A549 (cell line): ENCODE results near the gene PATJ. TPM values are rescaled to one million over a fixed set of nuclear protein-coding genes. Genes with fewer than 3 reads are reported as not detected.

Source experiments
- ATAC-seq, 2 experiments: fragments of 200-7000 bp in 1 of 2; fragments of >200 bp in 1 of 2; cut with Nextera tagmentation in 1 of 2; cut with Tn5 transposase in 1 of 2; 3 replicates each; pipeline versions ENCODE4 v1.8.0 to v1.9.1; 2018 to 2020; ENCODE audit warnings: mild to moderate bottlenecking in 1 of 2, moderate library complexity in 1 of 2
- CTCF ChIA-PET: fragments of 300-600 bp; sonication (Branson Sonifier 250); formaldehyde crosslinking; extraction: SDS; loops from one replicate; lab custom pipeline; 2021; ENCODE audit warnings: antibody characterized with exemption, inconsistent platforms; lab: Yijun Ruan, JAX
- POLR2A ChIA-PET: fragments of 350-600 bp; formaldehyde crosslinking; extraction: SDS; loops from one replicate; lab custom pipeline; 2021; ENCODE audit warnings: antibody characterized with exemption, inconsistent platforms; lab: Yijun Ruan, JAX
- DNase-seq, 2 experiments: peaks; one replicate each; pipeline versions ENCODE4 v3.0.0 to v3.0.0-alpha.2; 2011 to 2016; ENCODE audit warnings: low read depth in 1 of 2, low spot score in 1 of 2
- FAIRE-seq: peaks from 2 replicates; lab custom pipeline; 2011; peaks lifted over from hg19 to GRCh38; lab: Jason Lieb, UNC
- H3K27ac ChIP-seq, 2 experiments: fragments of >200 bp; sonication (Bioruptor Twin); formaldehyde crosslinking; 3 replicates each; pipeline ENCODE4 v1.5.1; 2016 to 2017
- H3K4me1 ChIP-seq: fragments of >200 bp; sonication (Bioruptor Twin); formaldehyde crosslinking; 3 replicates; pipeline ENCODE4 v1.6.1; 2016
- H3K4me2 ChIP-seq: fragments of >200 bp; sonication (Bioruptor Twin); formaldehyde crosslinking; 3 replicates; pipeline ENCODE4 v1.6.1; 2016
- H3K4me3 ChIP-seq: fragments of >200 bp; sonication (Bioruptor Twin); formaldehyde crosslinking; 3 replicates; pipeline ENCODE4 v1.5.1; 2016
- H3K9me3 ChIP-seq: fragments of >200 bp; sonication (Bioruptor Twin); formaldehyde crosslinking; 3 replicates; pipeline ENCODE4 v1.6.1; 2016
- BCL3 ChIP-seq: fragments of >200 bp; sonication (Bioruptor Twin); formaldehyde crosslinking; IDR thresholded peaks from 3 replicates; pipeline ENCODE4 v1.6.1; 2016
- BHLHE40 ChIP-seq: IDR thresholded peaks from 2 replicates; pipeline ENCODE4 v1.6.1; 2012; ENCODE audit warnings: low read depth, low read length, inconsistent platforms
- CEBPB ChIP-seq, 2 experiments: fragments of >200 bp in 1 of 2; sonication (Bioruptor Twin) in 1 of 2; formaldehyde crosslinking in 1 of 2; IDR thresholded peaks; 2 replicates each; pipeline ENCODE4 v1.6.1; 2012 to 2016
- E2F6 ChIP-seq: IDR thresholded peaks from 2 replicates; pipeline ENCODE4 v1.6.1; 2012; ENCODE audit warnings: low read depth, borderline replicate concordance
- EHF ChIP-seq: fragments of 250-450 bp; sonication (Bioruptor Pico); IDR thresholded peaks from 2 replicates; pipeline ENCODE4 v1.5.0; 2020; ENCODE audit warnings: mild to moderate bottlenecking
- ELK1 ChIP-seq: fragments of 150-350 bp; IDR thresholded peaks from 2 replicates; pipeline ENCODE4 v1.6.1; 2014; ENCODE audit warnings: low read depth, mild to moderate bottlenecking, low read length
- GATA3 ChIP-seq: IDR thresholded peaks from 2 replicates; pipeline ENCODE4 v1.6.1; 2012; ENCODE audit warnings: borderline replicate concordance
- HES2 ChIP-seq: fragments of >200 bp; sonication (Bioruptor Twin); formaldehyde crosslinking; IDR thresholded peaks from 2 replicates; pipeline ENCODE4 v1.6.1; 2016
- MAFK ChIP-seq: fragments of 450-650 bp; IDR thresholded peaks from 2 replicates; pipeline ENCODE4 v1.6.1; 2014; ENCODE audit not compliant: partially characterized antibody
- NPAS2 ChIP-seq: fragments of 250-450 bp; sonication (Bioruptor Pico); IDR thresholded peaks from 2 replicates; pipeline ENCODE4 v1.8.0; 2022; ENCODE audit warnings: mild to moderate bottlenecking, moderate library complexity, borderline replicate concordance
- PBX3 ChIP-seq: IDR thresholded peaks from 2 replicates; pipeline ENCODE4 v1.6.1; 2012
- RAD21 ChIP-seq, 2 experiments: fragments of >200 bp in 1 of 2; sonication (Bioruptor Twin) in 1 of 2; formaldehyde crosslinking in 1 of 2; IDR thresholded peaks in 1 of 2; conservative IDR thresholded peaks in 1 of 2; 2 replicates in 1 of 2; 3 replicates in 1 of 2; pipeline ENCODE4 v1.6.1; 2012 to 2018; ENCODE audit warnings: inconsistent platforms in 1 of 2
- RCOR1 ChIP-seq: fragments of 150-350 bp; IDR thresholded peaks from 2 replicates; pipeline ENCODE4 v1.6.1; 2014; ENCODE audit warnings: antibody characterized with exemption, low read length, low read depth
- RFX5 ChIP-seq: fragments of 450-650 bp; IDR thresholded peaks from 2 replicates; pipeline ENCODE4 v1.7.1; 2014; ENCODE audit warnings: antibody characterized with exemption, mild to moderate bottlenecking, moderate library complexity
- RNF2 ChIP-seq: fragments of 200-600 bp; sonication (generic); IDR thresholded peaks from 2 replicates; pipeline ENCODE4 v1.6.1; 2016; ENCODE audit warnings: low read depth, mild to moderate bottlenecking, antibody characterized with exemption, moderate library complexity, borderline replicate concordance
- SMC3 ChIP-seq: fragments of >200 bp; sonication (Bioruptor Twin); formaldehyde crosslinking; IDR thresholded peaks from 3 replicates; pipeline ENCODE4 v1.6.1; 2018; ENCODE audit warnings: inconsistent platforms
- TFCP2L1 ChIP-seq: fragments of 250-450 bp; sonication (Bioruptor Pico); IDR thresholded peaks from 2 replicates; pipeline ENCODE4 v1.5.0; 2021; ENCODE audit warnings: mild to moderate bottlenecking
- TP53 ChIP-seq: fragments of 250-450 bp; sonication (Bioruptor Pico); IDR thresholded peaks from 2 replicates; pipeline ENCODE4 v1.5.0; 2021; ENCODE audit warnings: mild to moderate bottlenecking, moderate library complexity
- USF2 ChIP-seq: fragments of 450-650 bp; IDR thresholded peaks from 2 replicates; pipeline ENCODE4 v1.6.1; 2014; ENCODE audit warnings: antibody characterized with exemption
- ZC3H11A ChIP-seq: fragments of 450-650 bp; IDR thresholded peaks from 2 replicates; pipeline ENCODE4 v1.6.1; 2014; ENCODE audit warnings: antibody characterized with exemption, mild to moderate bottlenecking
- ZSCAN20 ChIP-seq: fragments of 250-450 bp; sonication (Bioruptor Pico); IDR thresholded peaks from 2 replicates; pipeline ENCODE4 v1.8.0; 2022; ENCODE audit warnings: mild to moderate bottlenecking, moderate library complexity
- WGBS: methylation state at CpG from one replicate; pipeline ENCODE4 v1.1.6; 2017; ENCODE audit errors: missing lambda C conversion rate; 5-methylcytosine and 5-hydroxymethylcytosine counted together
- polyA plus RNA-seq, 4 experiments: library from polyadenylated mRNA; depleted of rRNA in 3 of 4; stranded (reverse); fragments of >200 nt; fragmentation: RNase III in 1 of 4; extraction: RNeasy Plus Mini Kit Qiagen cat#74134 plus additional on column Dnase treatment in 1 of 4; gene quantifications; 2 replicates in 3 of 4; 3 replicates in 1 of 4; pipeline ENCODE4 v1.2.3, GENCODE V29; 2011 to 2017

The PATJ gene
- polyA plus RNA-seq, 2 of the 4 experiments (the other 2 are of a cell fraction) = 6.0 to 14.7 TPM

GRCh38 chr1:61973100-61973837 is 231.0 kb downstream of the PATJ start:
- FAIRE-seq (no peak), DNase-seq (no peak)
- no peaks in the 10 kb centered on the region for H3K9me3 ChIP-seq
- H3K4me1 ChIP-seq = no peaks in the 10 kb centered on the region
- no peak overlapping the region for H3K4me2 ChIP-seq
- TF ChIP-seq NPAS2 (CRISPR knock-in tag) = no peak
- no peak for TF ChIP-seq EHF (CRISPR knock-in tag)
- no peak for TF ChIP-seq RAD21 (conservative IDR thresholded peaks at IDR 0.05 in 1 of 2, IDR thresholded peaks at IDR 0.05 in 1 of 2)
- no peak for TF ChIP-seq PBX3
- TF ChIP-seq, all 56 proteins: peak for 0
- no peak for ATAC-seq
- CTCF ChIA-PET = no interaction called here
- 81% methylated on average over 8 of the region's 8 CpGs for WGBS
- Histone ChIP-seq H3K27ac (no peak overlapping the region), H3K4me3 (no peak overlapping the region)
- POLR2A ChIA-PET = no interaction called here

GRCh38 chr1:61975638-61976037 is 233.4 kb downstream of the PATJ start:
- no peak for ATAC-seq
- WGBS = 89% methylated on average over 4 of the region's 4 CpGs

GRCh38 chr1:61976566-61976965 is 234.3 kb downstream of the PATJ start:
- FAIRE-seq = no peak
- Histone ChIP-seq H3K9me3 (no peaks in the 10 kb centered on the region), H3K27ac (no peak overlapping the region), H3K4me2 (no peak overlapping the region)
- ChIA-PET POLR2A (no interaction called here), CTCF (no interaction called here)
- ATAC-seq = no peak
- WGBS = 86% methylated on average over 4 of the region's 4 CpGs
- DNase-seq = no peak
- TF ChIP-seq SMC3 = no peak
- TF ChIP-seq MAFK = peak; percentile 19
- TF ChIP-seq, all 56 proteins: peak for 1
- Histone ChIP-seq H3K4me3 (no peak overlapping the region), H3K4me1 (no peaks in the 10 kb centered on the region)

More at GRCh38 chr1:61975638-61976037, 233.4 kb downstream of the PATJ start:
- Histone ChIP-seq H3K27ac (no peak overlapping the region), H3K4me3 (no peak overlapping the region), H3K9me3 (no peaks in the 10 kb centered on the region), H3K4me1 (no peaks in the 10 kb centered on the region), H3K4me2 (no peak overlapping the region)
- ChIA-PET POLR2A (no interaction called here), CTCF (no interaction called here)
- DNase-seq (no peak), FAIRE-seq (no peak)
- TF ChIP-seq TP53 (CRISPR knock-in tag) (no peak), ZC3H11A (no peak), ZSCAN20 (CRISPR knock-in tag) (no peak), RCOR1 (no peak), TFCP2L1 (CRISPR knock-in tag) (no peak), RFX5 (no peak), HES2 (no peak)

GRCh38 chr1:61978796-61979195 is 236.5 kb downstream of the PATJ start:
- no peak for FAIRE-seq
- H3K9me3 ChIP-seq = no peaks in the 10 kb centered on the region
- CTCF ChIA-PET = no interaction called here

More at GRCh38 chr1:61978796-61979195, 236.5 kb downstream of the PATJ start:
- no peak overlapping the region for H3K4me3 ChIP-seq
- TF ChIP-seq CEBPB (IDR thresholded peaks at IDR 0.05) (no peak), NPAS2 (CRISPR knock-in tag) (no peak), RNF2 (no peak), USF2 (no peak), GATA3 (no peak), BCL3 (no peak), BHLHE40 (no peak), E2F6 (no peak), ELK1 (no peak)
- TF ChIP-seq, all 56 proteins: peak for 0
- no peak for DNase-seq
- Histone ChIP-seq H3K4me1 (no peaks in the 10 kb centered on the region), H3K4me2 (no peak overlapping the region), H3K27ac (no peak overlapping the region)
- no peak for ATAC-seq
- POLR2A ChIA-PET = no interaction called here
